IPS-NIHi11 (cell line): ENCODE data around the gene CCNI.
A peak's percentile ranks its signal among the peaks of the same experiment; 100 is the strongest.
"Not testable (repeated sequence)": the region's sequence is repeated elsewhere in the genome, so short reads cannot be mapped to it uniquely, and the experiment has no call there.

ENCODE experiments used
- DNase-seq: peaks from one replicate; pipeline ENCODE4 v3.0.0; 2012; ENCODE audit warnings: mixed read lengths, low spot score

CCNI gene

GRCh38 chr4:77039796-77040195 is 36.0 kb downstream of the CCNI start:
- DNase-seq: no peak

- no peak for DNase-seq
Measured at GRCh38 chr4:77037736-77038135, 38.1 kb downstream of the CCNI start.

DNA sequence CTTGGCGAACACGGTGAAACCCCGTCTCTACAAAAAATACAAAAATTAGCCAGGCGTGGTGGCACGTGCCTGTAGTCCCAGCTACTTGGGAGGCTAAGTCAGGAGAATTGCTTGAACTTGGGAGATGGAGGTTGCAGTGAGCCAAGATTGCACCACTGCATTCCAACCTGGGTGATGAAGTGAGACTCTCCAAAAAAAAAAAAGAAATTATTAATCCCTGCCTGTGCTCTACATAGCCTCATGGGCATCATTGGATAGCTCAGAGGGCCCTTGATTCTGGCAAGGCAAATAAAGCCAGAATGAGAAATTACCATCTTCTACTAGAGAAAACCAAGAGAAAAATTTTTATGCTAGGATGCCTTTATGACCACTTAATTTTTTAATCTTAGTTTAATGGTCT is 38.6 kb downstream of the CCNI start:
- DNase-seq: not testable (repeated sequence)

GRCh38 chr4:77036206-77036605 is 39.6 kb downstream of the CCNI start:
- DNase-seq: no peak

DNA sequence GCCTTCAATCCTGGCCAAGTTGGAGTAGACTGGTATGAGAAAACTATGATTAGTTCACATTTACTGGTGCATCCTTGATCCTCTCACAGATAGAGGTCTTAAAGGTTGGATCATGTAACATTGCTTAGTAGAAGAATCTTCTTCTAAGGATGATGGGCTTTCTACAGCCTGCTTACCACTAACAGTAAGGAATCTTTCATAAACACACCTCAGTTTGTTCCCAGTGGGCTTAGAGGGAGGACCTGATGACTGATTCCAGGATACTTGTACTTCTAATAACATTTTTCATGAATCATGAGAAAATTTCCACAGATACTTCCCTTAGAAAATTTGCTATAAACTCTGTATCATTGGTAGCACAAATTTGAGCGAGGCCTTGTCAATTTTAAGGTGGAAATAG is 40.6 kb downstream of the CCNI start:
- DNase-seq: no peak

DNA sequence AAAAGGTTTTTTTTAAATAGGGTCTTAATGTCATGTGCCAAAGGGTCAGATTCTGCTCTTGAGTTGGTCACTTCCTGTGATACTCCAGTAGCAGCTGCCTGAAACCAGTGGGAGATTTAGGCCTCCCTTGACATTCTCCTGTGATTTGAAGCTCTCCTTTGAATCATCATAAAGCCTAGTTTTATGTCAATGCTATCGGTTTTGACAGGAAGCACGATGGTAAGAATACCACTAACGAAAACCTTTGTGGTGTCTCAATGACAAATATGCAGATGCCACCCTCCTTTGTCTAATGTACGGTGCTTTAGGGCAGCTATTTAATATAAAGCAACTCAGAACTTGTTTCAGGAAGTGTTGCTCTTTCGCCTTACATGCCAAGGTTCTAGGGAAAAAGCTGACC is 44.2 kb downstream of the CCNI start:
- no peak for DNase-seq

GRCh38 chr4:77029757-77030156 is 46.0 kb downstream of the CCNI start:
- DNase-seq: not testable (repeated sequence)

- DNase-seq: no peak
Measured at GRCh38 chr4:77028246-77028645, 47.5 kb downstream of the CCNI start.

DNA sequence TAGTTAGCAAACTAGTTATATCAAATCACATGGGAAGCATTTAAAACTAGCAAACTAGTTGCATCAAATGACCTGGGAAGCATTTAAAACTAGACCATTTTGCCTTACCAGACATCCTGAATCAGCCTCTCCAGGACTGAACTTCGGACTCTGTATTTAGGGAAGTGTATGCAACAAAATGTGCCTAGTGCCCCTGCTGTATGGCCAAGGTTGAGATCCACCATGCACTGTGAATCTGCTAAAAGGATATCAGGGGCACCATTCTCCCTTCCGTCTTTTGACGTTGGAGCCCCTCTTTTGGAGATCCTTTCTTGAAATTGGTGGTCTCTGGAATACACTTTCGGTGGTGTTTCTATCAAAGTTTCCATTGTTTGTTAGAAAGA is 49.5 kb downstream of the CCNI start:
- DNase-seq: no peak

GRCh38 chr4:77025643-77026321 is 50.0 kb downstream of the CCNI start:
- no peak for DNase-seq

- no peak for DNase-seq
Measured at GRCh38 chr4:77023920-77024319, 51.9 kb downstream of the CCNI start.

DNA sequence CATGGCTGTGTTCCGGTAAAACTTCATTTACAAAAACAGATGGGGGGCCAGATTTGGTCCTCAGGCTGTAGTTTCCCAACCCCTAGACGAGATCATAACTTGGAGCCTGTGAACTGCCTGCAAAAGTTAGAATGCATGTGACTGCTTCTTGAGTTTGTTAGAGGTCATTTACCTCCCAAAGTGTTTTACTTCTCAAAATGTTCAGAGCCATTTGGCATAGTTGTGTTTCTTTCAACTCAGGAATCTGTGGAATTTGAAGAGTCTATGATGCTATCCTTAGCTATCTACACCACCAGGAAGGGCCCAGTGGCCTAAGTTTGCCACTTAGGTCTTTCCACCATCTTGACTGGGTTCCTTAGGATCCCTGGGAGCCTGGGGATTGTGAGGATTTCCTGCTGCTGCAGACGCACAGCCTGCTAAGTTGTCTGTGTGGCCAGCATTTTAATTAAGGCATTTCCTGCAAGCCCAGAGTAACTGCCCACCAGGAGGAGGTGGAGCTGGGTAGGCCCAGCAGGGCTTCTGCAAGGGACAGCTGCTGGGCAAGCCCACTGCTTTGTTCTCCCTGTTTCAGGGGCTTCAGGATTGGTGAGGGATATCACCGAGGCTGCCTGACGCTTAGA is 53.1 kb downstream of the CCNI start:
- peak; percentile 70 for DNase-seq

- DNase-seq: no peak
Measured at GRCh38 chr4:77021614-77022089, 54.1 kb downstream of the CCNI start.

DNA sequence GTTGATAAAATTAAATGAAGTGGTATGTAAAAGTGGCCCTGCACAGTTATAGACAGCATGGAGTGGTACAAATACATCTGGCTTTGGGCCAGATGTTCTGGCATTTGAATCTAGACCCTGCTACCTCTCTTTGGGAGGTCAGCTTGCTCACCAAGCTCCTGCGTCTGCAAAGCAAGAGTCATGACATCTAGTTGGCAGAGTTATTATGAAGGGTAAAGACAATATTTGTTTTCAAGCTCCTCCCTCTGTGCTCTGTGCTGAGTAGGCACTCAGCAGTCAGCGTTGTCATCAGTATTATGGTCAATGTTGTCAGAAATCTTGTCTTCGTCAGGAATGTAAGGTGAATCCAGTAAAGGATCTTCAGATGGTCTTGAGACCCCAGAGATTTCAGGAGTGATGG is 55.8 kb downstream of the CCNI start:
- no peak for DNase-seq

DNA sequence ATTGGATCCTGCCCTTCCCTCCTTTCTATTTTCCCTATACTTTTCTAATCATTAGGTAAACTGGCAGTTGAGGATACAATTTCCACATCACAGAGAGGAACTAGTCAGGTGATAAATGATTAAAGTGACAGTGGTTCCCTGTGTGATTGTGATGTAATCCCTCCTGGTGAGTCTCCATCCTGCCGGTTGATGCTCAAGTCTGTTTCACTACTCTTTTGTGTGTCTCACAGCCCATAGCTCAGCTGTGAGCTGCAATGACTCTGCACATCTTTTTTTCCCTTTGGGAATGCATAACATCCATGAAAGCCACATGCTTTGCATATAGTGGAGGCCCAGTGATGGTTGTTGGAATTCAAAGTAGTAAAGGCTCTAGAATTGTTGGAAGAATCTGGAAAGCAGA is 60.4 kb downstream of the CCNI start:
- DNase-seq: peak; percentile 60

- no peak for DNase-seq
Measured at GRCh38 chr4:77014256-77014655, 61.5 kb downstream of the CCNI start.

- no peak for DNase-seq
Measured at GRCh38 chr4:77012726-77013125, 63.1 kb downstream of the CCNI start.

- DNase-seq: no peak
Measured at GRCh38 chr4:77010841-77011354, 64.9 kb downstream of the CCNI start.

DNA sequence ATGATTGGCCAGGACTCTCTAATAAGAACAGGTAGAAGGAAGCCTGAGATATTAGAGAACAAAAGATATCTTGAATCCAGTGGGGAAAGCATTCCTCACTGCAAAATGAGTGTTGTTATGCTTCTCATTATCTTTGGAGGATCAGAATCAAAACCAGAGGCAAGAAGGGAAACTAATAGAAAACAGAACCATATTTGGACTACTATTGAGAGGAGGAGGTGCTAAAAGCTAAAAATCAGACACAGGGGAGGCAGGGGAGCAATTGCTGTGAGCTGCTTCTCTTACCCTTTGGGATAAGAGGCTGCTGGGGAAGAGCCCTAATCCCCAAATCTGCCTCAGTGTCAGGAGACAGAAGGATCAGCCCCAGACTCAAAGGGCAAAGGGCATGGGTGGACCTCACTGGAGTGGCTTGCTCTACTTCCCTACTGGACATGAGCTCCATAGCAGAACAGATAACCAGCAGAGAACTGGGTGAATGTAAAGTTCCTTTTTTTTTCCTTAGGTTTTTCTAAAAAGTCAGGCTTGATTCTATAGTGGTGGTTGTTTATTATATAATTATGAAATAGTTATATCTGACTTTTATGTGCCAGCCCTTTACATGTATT is 66.2 kb downstream of the CCNI start:
- no peak for DNase-seq

DNA sequence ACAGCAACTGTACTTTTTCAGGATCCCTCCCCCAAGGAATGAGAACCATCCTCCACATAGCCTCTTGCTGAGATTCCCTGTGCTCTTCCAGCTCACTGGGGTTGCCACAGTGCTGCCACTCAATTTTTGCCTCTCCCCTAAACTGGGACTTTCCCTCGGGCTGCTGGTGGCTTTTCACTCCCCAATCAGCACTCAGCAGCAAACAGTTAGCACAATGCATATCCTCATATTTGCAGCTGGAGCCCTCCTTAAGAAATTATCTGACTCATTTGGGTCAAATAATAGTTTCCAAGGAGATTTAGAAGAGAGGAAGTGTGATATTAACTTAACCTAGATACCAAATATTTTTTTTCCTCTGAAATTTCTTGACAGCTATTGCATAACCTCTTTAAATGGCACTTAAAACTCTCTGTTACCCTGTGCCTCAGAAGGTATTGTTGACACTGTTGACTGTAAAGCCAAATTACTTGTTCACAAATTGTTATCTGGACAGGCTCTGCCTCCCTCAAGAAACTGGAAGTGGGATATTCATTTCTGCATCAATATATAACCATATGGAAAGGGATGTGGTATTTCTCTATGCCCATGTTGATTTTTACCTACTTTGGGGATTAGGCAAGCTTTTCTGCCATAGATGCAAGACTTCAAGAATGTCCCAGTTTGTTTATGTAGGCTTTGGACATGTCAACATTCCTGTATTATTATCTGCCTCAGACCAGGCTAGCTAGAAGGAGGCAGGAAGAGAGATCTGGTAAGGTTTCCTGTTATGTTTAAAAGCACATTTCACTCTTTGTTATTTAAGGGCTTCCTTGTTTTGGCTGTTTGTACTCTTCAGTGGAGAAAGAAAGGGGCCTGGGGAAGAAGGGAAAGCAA is 68.2 kb downstream of the CCNI start:
- DNase-seq: peak; percentile 28

GRCh38 chr4:77006753-77007353 is 68.9 kb downstream of the CCNI start:
- no peak for DNase-seq

DNA sequence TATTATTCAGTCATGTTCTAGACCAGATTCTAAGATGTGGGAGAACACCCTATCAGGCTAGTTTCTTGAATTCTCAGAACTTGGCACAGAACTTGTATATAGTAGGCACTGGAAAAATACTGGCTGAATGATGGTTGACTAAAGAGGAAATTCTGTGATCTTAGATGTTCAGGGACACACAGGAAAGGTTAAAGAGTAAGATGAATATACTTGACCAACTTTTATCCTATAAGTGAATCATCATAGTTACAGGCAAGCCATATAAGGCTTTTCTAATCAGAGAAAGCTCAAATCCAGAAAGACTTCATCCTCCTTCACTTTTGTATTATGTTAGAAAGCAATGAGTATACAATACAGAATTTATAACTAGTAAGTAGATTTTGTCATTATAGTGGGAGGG is 72.4 kb downstream of the CCNI start:
- no peak for DNase-seq
